ENCODE measurements around the gene VEGFA. TPM values are rescaled to one million over a fixed set of nuclear protein-coding genes. Genes with fewer than 3 reads are reported as not detected.

Gene VEGFA
- total RNA-seq, 4 donors from 2014 or later, result 28.0 to 107 (median 80.8) TPM

GRCh38 chr6:43738877-43739641, 31.0 kb upstream of the VEGFA start:
- no peaks in the 10 kb centered on the region for H3K27me3 ChIP-seq
- no peak for TF ChIP-seq POLR2A (IDR thresholded peaks at IDR 0.05)
- no peak for DNase-seq
- no peak overlapping the region for H3K4me3 ChIP-seq
- H3K9me3 ChIP-seq, result no peaks in the 10 kb centered on the region
- H3K4me1 ChIP-seq, result peaks cover 2 to 5% (median 4%) of the 10 kb centered on the region in 3 donors
- 56 to 72% methylated on average over 11 of the region's 11 CpGs for WGBS, 2 donors
- intact Hi-C loops (cut with DNase I), result no loop called here
- H3K27ac ChIP-seq, result no peak overlapping the region
- H3K36me3 ChIP-seq, result no peaks in the 10 kb centered on the region

- intact Hi-C loops (cut with DNase I), result no loop called here
- H3K27ac ChIP-seq, result no peak overlapping the region
- WGBS, 2 donors, result 40 to 75% methylated on average over 1 to 2 of the region's 4 CpGs
- DNase-seq, result no peak
- no peaks in the 10 kb centered on the region for H3K9me3 ChIP-seq
- no peaks in the 10 kb centered on the region for H3K27me3 ChIP-seq
- H3K4me3 ChIP-seq, result no peak overlapping the region
- H3K4me1 ChIP-seq, result no peaks in the 10 kb centered on the region
- H3K36me3 ChIP-seq, result no peaks in the 10 kb centered on the region
- TF ChIP-seq CTCF (IDR thresholded peaks at IDR 0.05), result no peak
- no peak for TF ChIP-seq POLR2A (IDR thresholded peaks at IDR 0.05)
Observed at GRCh38 chr6:43739642-43740091, 30.3 kb upstream of the VEGFA start.

- TF ChIP-seq POLR2A (IDR thresholded peaks at IDR 0.05) (no peak), CTCF (IDR thresholded peaks at IDR 0.05) (no peak)
- no peaks in the 10 kb centered on the region for H3K36me3 ChIP-seq
- no peaks in the 10 kb centered on the region for H3K27me3 ChIP-seq
- WGBS, 2 donors, result 84 to 100% methylated on average over 1 to 3 of the region's 6 CpGs
- intact Hi-C loops (cut with DNase I), result no loop called here
- no peaks in the 10 kb centered on the region for H3K4me1 ChIP-seq
- DNase-seq, result no peak
- H3K27ac ChIP-seq, result no peak overlapping the region
- no peaks in the 10 kb centered on the region for H3K9me3 ChIP-seq
- no peak overlapping the region for H3K4me3 ChIP-seq
Observed at GRCh38 chr6:43740321-43740960, 29.6 kb upstream of the VEGFA start.

GRCh38 chr6:43740961-43741764, 28.8 kb upstream of the VEGFA start:
- Histone ChIP-seq H3K4me3 (no peak overlapping the region), H3K27ac (no peak overlapping the region), H3K27me3 (no peaks in the 10 kb centered on the region), H3K9me3 (no peaks in the 10 kb centered on the region), H3K36me3 (no peaks in the 10 kb centered on the region), H3K4me1 (no peaks in the 10 kb centered on the region)
- intact Hi-C loops (cut with DNase I), result no loop called here
- DNase-seq, result no peak
- no peak for TF ChIP-seq CTCF (IDR thresholded peaks at IDR 0.05)
- no peak for TF ChIP-seq POLR2A (IDR thresholded peaks at IDR 0.05)
- WGBS, 2 donors, result 58 to 64% methylated on average over 4 to 5 of the region's 6 CpGs

GRCh38 chr6:43741829-43742228, 28.2 kb upstream of the VEGFA start:
- TF ChIP-seq POLR2A (IDR thresholded peaks at IDR 0.05), result no peak
- no peak for TF ChIP-seq CTCF (IDR thresholded peaks at IDR 0.05)
- WGBS, 2 donors, result 57 to 80% methylated on average over 2 of the region's 2 CpGs
- Histone ChIP-seq H3K27ac (no peak overlapping the region), H3K27me3 (peaks cover 0 to 4% (median 0%) of the 10 kb centered on the region in 4 donors), H3K9me3 (no peaks in the 10 kb centered on the region), H3K4me3 (no peak overlapping the region), H3K36me3 (no peaks in the 10 kb centered on the region), H3K4me1 (no peaks in the 10 kb centered on the region)
- intact Hi-C loops (cut with DNase I), result no loop called here
- DNase-seq, result no peak

All from esophagus squamous epithelium (tissue), 5 donors.